GM19193 (cell line): ENCODE data around the gene COL25A1.

Source experiments
- POLR2A ChIP-seq: IDR thresholded peaks from 4 replicates; pipeline ENCODE4 v1.6.1; 2011; ENCODE audit not compliant: insufficient read depth, insufficient read length; ENCODE audit errors: extremely low read depth

The COL25A1 gene

GRCh38 chr4:109011241-109012026 lies 291.0 kb downstream of the COL25A1 start:
- TF ChIP-seq POLR2A, result no peak

- no peak for TF ChIP-seq POLR2A
These were observed 291.9 kb downstream of the COL25A1 start for GRCh38 chr4:109010521-109010920.

- no peak for TF ChIP-seq POLR2A
These were observed 292.5 kb downstream of the COL25A1 start for GRCh38 chr4:109009909-109010308.

- TF ChIP-seq POLR2A, result no peak
These were observed 294.5 kb downstream of the COL25A1 start for GRCh38 chr4:109007976-109008375.

GRCh38 chr4:109005523-109005922 lies 296.9 kb downstream of the COL25A1 start:
- TF ChIP-seq POLR2A, result no peak

- TF ChIP-seq POLR2A, result no peak
These were observed 298.0 kb downstream of the COL25A1 start for GRCh38 chr4:109004418-109004817.

- no peak for TF ChIP-seq POLR2A
These were observed 298.5 kb downstream of the COL25A1 start for GRCh38 chr4:109003964-109004363.

- no peak for TF ChIP-seq POLR2A
These were observed 310.7 kb downstream of the COL25A1 start for GRCh38 chr4:108991551-108992328.

DNA sequence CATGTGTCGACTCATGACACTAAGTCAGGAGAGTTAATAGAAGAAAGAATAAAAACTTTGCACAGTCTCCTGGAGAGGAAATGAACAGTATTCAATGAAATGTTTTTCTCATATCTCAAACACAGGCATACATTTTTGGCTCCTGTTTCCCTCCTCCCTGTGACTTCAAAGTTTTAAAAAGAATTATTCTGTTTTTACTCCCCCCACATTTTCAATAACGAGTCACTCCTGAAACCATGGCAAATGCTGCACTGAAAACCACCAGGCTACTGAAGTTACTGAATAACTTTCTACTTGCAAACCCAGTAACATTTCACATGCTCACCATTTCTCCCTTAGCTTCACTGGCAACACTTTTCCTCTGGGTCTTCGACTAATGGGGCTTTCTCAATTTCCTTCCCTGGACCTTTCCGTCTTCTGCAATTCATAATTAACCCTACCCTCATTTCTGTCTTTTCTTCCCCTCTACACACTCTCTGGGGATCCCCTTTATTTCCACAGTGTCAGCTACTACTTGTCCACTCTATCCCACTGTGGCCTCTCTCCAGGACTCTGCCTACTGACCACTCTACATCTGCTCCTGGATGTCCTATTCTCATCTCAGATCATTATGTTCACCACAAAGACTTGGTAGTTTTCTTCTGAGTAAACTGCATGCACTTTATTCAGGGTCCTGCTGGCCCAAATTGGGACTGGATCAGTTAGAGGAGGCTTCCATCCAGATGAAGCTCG lies 313.8 kb downstream of the COL25A1 start:
- no peak for TF ChIP-seq POLR2A

GRCh38 chr4:108982402-108983185 lies 319.9 kb downstream of the COL25A1 start:
- no peak for TF ChIP-seq POLR2A

- TF ChIP-seq POLR2A, result no peak
These were observed 321.8 kb downstream of the COL25A1 start for GRCh38 chr4:108980455-108981239.

DNA sequence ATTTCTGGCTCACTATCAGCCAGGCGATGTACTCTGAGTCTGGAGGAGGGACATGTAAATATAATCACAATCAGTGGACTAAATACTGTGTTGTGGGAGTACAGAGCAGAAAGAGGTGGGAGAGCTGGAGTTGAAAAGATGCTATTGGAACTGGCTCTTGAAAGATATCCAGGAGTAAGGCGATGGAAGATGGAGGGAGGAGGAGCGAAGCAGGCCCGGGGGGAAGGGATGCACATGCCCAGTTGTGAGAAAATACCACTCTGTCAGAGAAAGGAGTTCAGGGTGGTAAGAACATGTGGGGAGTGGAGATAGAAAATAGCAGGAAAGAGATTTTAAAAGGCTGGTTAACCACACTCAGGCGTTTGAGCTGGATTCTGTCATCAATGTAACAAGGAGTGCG lies 322.7 kb downstream of the COL25A1 start:
- no peak for TF ChIP-seq POLR2A

DNA sequence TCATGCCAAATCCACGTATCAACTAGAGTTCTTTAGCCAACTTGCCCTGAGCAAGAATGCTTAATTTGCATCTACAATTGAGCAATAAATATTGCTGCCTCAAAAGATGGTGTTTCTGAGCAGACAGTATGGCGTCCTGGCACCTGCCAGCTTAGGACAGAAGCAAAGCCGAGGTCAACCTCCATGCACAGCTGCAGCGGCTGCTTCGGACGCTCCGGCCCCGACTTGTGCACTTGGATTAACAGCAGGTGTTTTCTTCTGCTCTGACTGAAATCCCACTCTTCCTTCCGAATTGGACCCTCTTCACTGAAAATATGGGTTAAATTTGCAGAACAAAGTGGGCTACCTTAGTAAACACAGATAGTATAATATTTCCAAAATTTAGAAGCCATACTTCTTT lies 324.4 kb downstream of the COL25A1 start:
- TF ChIP-seq POLR2A, result no peak
